Activated gamma-delta T cell treated with Interleukin-2 at 50 U/mL for 16 hours (primary cell): ENCODE data around the gene CERS1.

ENCODE experiments used
- DNase-seq: peaks from one replicate; pipeline ENCODE4 v3.0.0-alpha.2; 2020

Gene CERS1, protein sequence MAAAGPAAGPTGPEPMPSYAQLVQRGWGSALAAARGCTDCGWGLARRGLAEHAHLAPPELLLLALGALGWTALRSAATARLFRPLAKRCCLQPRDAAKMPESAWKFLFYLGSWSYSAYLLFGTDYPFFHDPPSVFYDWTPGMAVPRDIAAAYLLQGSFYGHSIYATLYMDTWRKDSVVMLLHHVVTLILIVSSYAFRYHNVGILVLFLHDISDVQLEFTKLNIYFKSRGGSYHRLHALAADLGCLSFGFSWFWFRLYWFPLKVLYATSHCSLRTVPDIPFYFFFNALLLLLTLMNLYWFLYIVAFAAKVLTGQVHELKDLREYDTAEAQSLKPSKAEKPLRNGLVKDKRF

GRCh38 chr19:18895824-18896341 is at the start of gene CERS1:
TSS of gene CERS1 (minus strand) at chr19:18896158. CDS start at chr19:18896072, 86 bp downstream.
- no peak for DNase-seq

DNA sequence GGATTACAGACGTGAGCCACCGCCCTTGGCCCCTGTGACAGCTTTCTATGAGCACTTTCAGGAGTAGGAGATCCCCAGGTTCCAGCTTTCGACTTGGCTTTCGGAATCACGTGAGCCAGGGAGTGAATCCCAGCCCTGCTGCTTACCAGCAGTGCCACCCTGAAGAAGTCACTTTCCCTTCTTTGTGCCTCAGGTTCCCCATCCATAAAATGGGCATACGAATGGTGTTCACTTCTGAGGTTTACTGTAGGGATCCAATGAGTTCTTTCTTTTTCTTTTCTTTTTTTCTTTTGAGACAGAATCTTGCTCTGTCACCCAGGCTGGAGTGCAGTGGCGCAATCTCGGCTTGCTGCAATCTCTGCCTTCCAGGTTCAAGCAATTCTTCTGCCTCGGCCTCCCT is 49.3 kb upstream of the CERS1 start:
- DNase-seq: no peak

- DNase-seq: no peak
Observed at GRCh38 chr19:18943465-18943864, 47.5 kb upstream of the CERS1 start.

GRCh38 chr19:18942692-18943091 is 46.7 kb upstream of the CERS1 start:
- no peak for DNase-seq

DNA sequence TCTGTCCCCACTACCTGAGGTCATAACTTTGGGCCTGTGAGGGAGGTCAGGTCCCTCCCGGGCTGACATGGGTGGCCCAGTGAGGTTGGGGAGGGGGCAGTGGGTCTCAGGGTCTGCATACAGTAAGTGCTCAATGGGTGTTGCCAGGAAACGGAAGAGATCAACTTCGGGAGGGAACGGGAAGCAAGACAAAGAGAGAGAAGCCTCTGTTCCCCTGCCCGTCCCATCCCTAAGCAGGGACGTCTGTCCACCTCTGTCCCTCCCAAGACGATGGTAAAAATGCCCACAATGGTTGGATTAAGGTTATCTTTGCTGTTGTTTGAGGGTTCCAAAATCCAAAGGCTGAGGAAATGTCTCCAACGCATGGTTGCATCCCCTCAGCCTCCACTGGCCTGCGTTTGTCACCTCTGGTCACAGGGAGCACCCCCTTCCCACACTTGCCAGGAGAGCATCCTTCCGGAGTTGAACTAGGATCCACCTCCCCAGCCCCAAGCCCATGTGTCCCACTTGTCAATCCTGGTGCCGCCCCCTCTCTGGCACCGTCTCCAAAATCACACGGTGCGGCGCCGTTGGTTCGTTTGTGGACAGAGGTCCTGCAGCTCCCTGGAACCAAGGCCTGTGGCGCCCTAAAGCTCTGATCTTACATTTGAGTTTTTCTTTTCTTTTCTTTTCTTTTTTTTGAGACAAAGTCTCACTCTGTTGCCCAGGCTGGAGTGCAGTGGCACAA is 45.8 kb upstream of the CERS1 start:
- DNase-seq: no peak

DNA sequence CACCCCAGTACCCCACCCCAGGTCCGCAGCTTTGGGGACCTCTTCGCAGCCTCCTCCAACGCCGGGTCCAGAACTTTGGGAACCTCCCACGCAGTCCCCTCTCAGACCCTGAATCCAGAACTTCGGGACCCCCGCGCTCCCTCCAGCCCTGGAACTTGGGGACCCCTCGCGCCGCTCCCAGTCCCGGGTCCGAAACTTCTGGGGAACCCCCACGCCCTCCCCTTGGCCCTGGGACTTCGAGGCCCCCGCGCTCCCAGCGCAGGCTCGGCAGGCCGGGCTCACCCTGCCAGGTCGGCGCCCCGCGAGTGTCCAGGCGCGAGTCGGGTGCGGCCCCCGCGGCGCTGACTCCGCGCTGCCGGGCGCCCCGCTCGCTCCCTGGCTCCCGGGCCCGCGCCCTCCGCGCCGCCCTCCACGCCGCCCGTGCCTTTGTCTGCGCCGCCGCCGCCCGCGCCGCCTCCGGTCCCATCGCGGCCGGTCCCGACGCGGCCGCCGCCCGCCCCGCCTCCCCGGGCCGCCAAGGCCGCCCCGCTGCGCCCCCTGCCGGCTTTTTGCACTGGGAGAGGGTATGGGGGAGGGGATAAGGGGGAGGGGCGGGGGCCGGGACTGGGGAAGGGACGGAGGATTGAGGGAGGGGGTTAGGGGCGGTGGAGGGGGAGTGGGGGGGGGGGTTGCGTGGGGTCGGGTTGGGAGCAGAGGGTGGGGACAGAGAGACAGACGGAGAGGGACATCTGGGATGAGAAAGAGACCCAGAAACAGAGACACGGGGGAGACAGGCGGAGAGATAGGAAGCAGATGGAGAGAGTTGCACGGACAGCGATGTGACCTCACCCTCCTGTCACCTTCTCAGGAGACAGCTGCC is 45.0 kb upstream of the CERS1 start, which contains the start of gene HOMER3:
Gene HOMER3, minus strand, starts transcription at position 449 of the 859 bp plus-strand sequence. CDS start 2,235 bp downstream, outside the sequence.
- peak; percentile 68 for DNase-seq

DNA sequence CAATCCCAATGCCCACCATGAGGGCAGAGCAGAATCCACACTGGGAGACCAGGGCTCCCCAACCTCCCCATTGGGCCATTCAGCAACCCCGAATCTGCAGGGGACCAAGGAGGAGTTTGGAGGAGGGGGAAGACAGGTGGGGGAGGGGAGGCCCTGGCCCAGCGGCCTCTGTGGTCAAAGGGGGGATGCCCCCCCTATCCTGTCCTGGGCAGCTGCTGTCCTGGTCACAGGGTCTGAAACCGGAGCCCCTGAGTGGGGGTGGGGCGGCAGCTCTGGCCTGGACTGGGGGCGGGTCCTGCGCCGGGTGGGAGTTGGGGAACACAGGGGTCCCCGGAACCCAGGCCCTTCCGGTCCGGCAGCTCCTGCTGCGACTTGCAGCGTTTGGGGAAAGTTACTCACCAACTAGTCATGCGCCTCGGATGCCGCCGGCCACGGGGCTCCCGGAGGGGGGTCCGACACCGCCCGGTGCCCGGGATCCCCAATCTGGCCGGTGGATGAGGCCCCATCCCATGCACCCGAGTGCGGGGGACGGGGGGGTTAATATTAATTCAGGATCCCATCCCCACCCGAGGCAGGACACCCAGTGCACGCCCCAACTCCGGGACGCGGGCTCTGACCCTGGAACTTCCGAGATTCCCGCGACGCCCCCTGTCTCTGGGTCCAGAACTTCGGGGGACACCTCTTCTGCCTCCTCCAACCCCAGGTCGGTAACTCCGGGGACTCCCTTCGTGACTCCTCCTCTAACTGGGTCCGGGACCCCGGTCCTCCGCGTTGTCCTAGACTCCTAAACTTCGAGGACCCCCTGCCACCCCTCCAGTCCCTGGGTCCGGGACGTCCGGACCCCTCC is 44.2 kb upstream of the CERS1 start:
- no peak for DNase-seq

GRCh38 chr19:18939163-18939562 is 43.2 kb upstream of the CERS1 start:
- no peak for DNase-seq

GRCh38 chr19:18933297-18933696 is 37.3 kb upstream of the CERS1 start:
- DNase-seq: no peak

DNA sequence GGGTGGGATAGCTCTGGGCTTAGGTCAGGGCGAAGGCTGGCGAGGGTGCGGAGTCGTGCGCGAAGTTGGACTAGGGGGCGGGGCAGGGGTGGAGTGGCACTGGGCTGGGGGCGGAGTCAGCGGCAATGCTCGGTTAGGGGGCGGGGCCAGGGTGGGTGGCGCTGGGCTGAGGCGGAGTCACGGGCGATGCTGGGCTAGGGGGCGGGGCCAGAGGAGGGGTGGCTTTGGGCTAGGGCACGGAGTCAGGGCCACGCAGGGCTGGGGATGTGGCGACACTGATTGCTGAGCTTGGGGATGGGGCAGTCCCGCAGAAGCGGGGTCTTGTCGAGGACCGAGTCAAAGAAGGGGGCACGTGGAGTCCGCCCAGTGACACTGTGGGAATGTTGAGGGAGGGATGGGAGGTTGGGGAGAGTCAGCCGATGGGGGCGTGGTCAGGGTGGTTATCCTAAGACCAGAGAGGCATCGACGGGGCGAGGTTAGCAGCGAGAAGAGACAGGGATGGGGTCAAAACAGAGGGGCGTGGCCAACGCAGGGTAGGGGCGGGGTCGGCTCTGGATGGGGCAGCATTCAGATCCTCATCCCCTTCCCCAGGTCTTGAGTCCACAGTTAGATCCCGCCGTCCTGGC is 36.4 kb upstream of the CERS1 start:
- peak; percentile 76 for DNase-seq

DNA sequence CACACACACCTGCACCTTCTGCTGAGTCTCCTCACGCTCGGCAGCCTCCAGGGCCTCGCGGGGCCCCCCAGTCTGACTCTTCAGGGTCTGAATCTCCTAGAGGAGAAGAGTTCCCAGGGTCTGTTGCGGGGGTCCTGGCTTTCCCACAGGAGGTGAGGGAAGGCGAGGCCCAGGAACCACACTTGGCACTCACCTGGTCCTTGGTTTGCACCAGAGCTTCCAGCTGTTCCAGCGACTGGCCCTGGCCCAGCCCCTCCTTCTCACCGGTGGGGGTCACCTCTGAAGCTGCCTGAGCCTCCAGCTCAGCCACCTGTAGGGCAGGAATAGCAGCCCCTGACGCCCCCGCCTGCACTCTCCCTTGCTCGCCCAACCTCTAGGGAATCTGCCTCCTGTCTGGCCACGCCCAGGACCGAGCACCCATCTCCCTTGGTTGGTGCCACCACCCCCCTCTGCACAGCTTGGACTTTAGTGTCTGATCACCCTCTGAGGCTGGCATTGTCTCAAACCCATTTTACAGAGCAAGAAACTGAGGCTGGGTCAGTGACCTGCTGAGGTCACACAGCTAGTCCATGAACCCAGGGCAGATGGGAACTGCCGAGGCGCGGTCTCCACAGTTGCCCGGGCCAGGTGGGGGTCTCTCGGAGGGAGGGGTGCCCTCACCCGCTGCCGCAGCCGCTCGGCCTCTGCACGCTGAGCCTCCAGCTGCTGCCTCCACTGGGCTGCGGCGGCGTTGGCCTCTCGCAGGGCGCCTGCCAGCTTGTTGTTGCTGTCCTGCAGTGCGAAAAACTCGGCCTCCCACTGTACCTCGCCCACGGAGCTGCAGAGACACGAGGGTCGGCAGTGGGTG is 35.6 kb upstream of the CERS1 start:
- DNase-seq: no peak

- DNase-seq: no peak
Observed at GRCh38 chr19:18929311-18929710, 33.4 kb upstream of the CERS1 start.

DNA sequence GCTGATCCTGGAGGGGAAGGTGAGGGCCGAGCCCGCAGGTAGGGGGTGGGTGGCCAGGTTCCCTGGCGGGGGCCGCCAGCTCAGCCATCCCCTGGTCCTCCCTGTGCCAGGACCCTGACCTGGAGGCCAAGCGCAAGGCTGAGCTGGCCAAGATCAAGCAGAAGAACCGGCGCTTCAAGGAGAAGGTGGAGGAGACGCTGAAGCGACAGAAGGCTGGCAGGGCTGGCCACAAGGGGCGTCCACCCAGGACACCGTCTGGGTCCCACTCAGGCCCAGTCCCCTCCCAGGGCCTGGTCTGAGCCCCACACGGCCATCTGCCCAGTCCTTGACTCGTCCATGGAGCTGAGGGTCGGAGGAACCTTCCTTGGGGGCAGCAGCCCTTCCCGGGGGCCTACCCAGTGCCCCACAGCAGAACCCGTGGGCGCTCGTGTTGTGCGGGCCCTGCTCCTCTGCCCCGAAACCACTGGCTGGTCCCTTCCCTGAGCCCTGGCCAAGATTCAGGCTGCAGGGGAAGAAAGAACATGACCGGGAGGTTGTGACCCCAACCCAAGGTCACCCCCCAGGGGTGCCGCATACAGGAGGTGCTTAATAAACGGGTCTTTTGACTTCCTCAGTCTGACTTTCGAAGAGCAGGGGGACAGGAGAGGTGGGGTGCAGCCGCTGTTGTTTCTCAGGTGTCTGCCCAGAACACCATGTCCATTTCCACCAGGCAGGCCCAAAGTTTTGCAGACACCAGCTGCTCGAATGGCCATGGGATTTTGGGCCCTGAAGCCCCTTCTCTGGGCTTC is 32.3 kb upstream of the CERS1 start:
- DNase-seq: no peak

- no peak for DNase-seq
Observed at GRCh38 chr19:18924684-18925213, 28.8 kb upstream of the CERS1 start.

DNA sequence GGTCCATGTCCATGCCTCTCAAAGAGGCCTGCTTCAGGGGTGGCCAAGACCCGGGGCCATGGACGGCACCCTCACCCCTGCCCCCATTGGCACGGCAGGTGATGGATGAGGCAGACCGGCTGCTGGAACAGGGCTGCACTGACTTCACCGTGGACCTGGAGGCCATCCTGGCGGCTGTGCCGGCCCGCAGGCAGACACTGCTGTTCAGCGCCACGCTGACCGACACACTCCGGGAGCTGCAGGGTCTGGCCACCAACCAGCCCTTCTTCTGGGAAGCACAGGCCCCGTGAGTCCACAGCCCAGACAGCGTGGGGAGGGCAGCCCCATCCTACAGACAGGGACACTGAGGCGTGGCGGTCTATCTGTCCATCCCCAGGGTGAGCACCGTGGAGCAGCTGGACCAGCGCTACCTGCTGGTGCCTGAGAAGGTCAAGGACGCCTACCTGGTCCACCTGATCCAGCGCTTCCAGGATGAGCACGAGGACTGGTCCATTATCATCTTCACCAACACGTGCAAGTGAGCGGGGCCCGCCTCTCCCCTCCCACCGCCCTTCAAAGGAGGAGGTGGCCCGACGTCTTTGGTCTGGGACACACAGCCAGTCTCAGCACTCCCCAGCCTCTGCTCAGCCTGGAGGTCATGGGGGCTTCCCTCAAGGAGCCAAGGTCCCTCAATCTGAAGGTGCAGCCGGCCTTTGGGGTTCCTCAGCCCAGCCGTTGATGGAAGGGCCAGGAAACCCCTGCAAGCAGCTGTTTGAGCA is 26.4 kb upstream of the CERS1 start:
- no peak for DNase-seq

DNA sequence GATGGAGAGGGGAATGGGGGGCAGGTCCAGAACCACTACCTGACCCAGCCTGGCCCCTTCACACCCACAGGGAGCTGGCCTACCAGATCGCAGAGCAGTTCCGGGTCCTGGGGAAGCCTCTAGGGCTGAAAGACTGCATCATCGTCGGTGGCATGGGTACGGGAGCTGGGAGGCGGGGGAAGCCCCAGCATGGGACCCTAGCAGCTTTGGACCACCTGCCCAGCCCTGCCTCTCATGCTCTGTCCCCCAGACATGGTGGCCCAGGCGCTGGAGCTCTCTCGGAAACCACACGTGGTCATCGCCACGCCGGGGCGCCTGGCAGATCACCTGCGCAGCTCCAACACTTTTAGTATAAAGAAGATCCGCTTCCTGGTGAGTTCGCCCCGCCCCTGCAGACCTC is 25.6 kb upstream of the CERS1 start:
- no peak for DNase-seq

DNA sequence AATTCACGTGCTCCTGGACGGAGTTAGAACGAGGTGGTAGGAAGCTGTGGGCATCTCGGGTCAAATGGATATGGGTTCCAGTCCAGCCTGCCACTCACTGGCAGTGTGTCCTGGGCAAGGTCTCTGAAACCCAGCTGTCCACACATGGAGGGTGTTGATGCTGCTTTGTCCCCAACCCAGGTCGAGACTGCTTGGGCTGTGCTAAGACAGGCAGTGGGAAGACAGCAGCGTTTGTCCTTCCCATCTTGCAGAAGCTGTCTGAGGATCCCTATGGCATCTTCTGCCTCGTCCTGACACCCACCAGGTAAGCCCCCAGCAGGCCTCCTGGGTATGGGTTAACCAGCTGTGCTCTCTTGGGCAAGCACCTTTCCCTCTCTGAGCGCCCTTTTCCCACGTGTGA is 24.4 kb upstream of the CERS1 start:
- DNase-seq: no peak

DNA sequence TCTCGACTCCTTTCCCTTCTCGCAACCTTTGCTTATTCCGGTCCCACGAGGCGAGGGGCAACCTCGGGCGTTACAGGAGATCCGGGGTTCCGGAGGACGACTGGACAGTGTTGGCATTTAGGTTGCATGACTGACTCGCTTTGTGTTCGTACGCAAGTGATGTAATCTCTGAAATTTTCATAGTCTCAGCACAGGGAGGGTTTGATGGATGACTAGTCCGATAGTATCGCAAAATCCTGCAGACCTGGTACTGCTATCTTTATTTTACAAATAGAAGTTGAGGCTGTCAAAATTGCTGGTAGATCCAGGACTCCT is 23.9 kb upstream of the CERS1 start:
- DNase-seq: no peak
